Measurements from ENCODE around the gene SPTBN4.
"Not testable (repeated sequence)": the region's sequence is repeated elsewhere in the genome, so short reads cannot be mapped to it uniquely, and the experiment has no call there.

The SPTBN4 gene

DNA sequence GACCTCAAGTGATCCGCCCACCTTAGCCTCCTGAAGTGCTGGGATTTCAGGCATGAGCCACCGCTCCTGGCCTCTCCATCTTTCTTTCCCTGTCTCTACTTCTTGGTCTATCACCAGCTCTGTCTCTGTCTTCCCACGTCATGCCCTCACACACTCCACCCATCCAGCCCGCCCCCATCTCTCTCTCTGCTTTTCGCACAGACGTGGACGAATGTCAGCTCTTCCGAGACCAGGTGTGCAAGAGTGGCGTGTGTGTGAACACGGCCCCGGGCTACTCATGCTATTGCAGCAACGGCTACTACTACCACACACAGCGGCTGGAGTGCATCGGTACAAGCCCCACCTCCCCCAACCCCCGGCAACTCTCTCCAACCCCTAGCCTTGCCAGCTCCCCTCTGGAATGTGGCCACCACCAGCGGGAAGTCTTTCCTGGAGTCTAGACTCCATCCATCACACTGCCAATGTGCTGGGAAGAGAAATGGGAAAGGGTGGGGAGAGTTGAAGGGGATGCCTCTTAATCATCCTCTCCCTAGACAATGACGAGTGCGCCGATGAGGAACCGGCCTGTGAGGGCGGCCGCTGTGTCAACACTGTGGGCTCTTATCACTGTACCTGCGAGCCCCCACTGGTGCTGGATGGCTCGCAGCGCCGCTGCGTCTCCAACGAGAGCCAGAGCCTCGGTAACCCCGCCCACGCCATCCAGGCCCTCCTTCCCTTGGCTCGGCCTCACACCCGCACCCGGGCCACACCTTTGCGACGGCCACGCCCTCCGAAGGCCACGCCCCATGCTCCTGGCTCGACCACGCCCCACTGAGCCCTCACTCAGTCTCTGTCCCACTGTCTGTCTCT, 156.8 kb downstream of the SPTBN4 start:
- no peak for DNase-seq

GRCh38 chr19:40624369-40625153, 157.8 kb downstream of the SPTBN4 start:
- DNase-seq, result not testable (repeated sequence)

- DNase-seq, result no peak
These were observed 158.8 kb downstream of the SPTBN4 start for GRCh38 chr19:40625406-40626120.

Measured in Kasumi-1 (cell line).